ENCODE measurements around the gene CARMIL1. TPM values are rescaled to one million over a fixed set of nuclear protein-coding genes. Genes with fewer than 3 reads are reported as not detected.
A peak's percentile ranks its signal among the peaks of the same experiment; 100 is the strongest.

The CARMIL1 gene
- polyA plus RNA-seq, 4 donors = 97.2 to 123 (median 113) TPM

DNA sequence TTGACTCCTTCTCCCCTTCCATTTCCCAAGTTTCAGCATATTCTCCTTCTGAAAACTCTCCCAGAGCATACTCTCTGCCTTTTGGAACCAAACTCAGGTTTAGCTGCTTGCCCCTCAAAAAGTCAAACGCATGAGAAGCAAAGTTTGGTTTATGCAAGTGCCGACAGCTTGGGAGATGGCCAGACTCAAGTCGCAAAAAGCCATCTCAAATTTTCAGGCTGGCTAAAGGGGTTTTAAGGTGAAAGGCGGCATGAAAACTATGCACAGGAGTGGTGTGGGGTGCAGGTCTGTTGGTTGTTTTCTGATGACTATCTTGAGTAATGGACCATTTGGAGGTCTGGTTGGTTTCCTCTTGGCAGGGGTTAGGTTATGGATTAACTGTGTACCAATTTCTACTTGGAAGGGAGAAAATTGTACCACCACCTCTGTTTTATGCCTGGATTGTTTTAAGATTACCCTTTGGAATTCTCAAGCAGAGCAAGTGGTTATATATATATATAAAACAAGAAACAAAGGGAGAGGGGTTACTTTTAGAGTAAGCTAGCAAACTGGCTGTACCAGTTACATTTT lies 320.4 kb downstream of the CARMIL1 start:
- DNase-seq (ENCODE audit: low read depth in 4 of 4, low spot score in 3 of 4) = no peak

- DNase-seq (ENCODE audit: low read depth in 4 of 4, low spot score in 3 of 4) = peak in 1 of 4 donors; percentile 50
These were observed 322.9 kb downstream of the CARMIL1 start for GRCh38 chr6:25601800-25602673.

GRCh38 chr6:25602674-25602982 lies 323.5 kb downstream of the CARMIL1 start:
- DNase-seq (ENCODE audit: low read depth in 4 of 4, low spot score in 3 of 4) = no peak

- DNase-seq (ENCODE audit: low read depth in 4 of 4, low spot score in 3 of 4) = no peak
These were observed 324.1 kb downstream of the CARMIL1 start for GRCh38 chr6:25603251-25603650.

GRCh38 chr6:25606151-25606550 lies 327.0 kb downstream of the CARMIL1 start:
- no peak for DNase-seq (ENCODE audit: low read depth in 4 of 4, low spot score in 3 of 4)

DNA sequence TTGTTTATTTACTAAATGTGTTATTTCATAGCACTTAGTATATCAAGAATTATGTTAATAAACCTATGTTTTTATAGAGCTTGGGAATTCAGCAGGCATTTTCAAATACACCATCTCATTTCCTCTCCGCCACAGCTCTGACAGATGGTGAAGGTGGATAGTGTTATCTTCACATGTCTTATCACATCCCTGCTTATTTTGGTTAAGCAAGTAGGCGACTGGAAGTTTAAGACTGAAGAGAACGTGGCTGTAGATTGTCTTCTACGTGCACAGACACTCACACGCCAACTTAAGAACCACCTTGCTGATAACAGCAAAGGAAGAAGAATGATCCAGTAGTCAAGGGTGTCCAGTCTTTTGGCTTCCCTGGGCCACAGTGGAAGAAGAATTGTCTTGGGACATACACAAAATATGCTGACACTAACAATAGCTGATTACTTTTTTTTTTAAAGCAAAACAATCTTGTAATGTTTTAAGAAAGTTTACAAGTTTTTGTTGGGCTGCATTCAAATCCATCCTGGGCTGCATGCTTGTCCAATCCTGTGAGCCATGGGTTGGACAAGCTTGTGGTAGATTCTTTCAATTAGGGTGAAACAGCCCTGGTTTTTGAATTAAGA lies 329.5 kb downstream of the CARMIL1 start:
- DNase-seq (ENCODE audit: low read depth in 4 of 4, low spot score in 3 of 4) = no peak

GRCh38 chr6:25612666-25613065 lies 333.5 kb downstream of the CARMIL1 start:
- no peak for DNase-seq (ENCODE audit: low read depth in 4 of 4, low spot score in 3 of 4)

DNA sequence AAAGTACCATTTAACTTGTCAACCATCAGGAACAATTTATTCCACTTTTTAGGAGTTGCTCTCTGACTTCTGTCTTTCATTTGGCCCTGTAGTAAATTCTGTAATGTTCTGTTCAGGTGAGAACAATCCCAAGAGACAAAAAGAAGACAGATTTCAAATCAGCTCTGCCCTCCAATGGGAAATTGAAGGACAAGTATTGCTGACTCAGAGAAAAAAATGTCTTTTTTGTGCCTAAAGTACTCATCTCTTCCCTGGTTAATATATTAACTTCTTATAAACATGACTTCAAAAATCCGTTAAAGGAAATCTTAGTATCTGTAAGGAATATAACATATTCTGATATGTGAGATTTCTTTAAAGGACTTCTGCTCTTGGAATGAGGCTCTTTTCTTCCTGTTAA lies 334.2 kb downstream of the CARMIL1 start:
- DNase-seq (ENCODE audit: low read depth in 4 of 4, low spot score in 3 of 4) = no peak

DNA sequence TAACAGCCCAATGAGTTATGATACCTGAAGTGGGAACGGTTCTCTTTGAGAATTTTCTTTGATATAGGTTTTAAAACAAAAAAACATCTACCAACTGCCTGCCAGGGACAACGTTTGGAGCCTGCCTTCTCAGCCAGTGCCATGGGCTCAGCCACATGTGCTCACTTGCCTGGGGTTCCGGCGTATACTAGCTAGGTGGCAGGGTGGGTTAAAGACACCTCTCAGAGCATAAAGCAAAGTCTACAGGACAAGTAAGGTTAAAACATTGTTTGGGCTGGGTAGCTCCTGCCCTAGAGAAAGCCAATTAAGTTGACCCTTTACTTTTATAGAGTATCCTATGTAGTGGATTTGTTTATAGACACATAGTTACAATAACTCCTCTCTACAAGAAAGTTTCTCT lies 334.9 kb downstream of the CARMIL1 start:
- no peak for DNase-seq (ENCODE audit: low read depth in 4 of 4, low spot score in 3 of 4)

- no peak for DNase-seq (ENCODE audit: low read depth in 4 of 4, low spot score in 3 of 4)
These were observed 336.3 kb downstream of the CARMIL1 start for GRCh38 chr6:25615471-25615870.

DNA sequence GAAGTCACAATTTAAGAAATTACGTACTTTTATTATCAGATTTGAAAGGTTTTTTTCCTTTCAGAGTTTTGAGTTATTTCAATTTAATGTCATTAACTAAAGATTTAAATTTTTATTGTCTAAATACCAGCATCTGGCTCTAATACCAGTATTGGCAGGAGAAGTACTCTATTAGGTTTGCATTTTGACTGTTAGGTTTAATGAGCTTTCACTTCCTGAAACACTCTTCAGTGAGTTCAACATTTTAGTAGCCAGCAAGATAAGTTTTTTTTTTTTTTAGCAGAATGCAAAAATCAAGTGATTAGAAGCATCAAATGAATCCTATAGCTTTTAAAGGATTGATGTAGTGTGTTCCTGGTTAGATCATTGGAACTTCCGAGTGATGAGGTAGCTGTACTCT lies 338.8 kb downstream of the CARMIL1 start:
- DNase-seq (ENCODE audit: low read depth in 4 of 4, low spot score in 3 of 4) = no peak

DNA sequence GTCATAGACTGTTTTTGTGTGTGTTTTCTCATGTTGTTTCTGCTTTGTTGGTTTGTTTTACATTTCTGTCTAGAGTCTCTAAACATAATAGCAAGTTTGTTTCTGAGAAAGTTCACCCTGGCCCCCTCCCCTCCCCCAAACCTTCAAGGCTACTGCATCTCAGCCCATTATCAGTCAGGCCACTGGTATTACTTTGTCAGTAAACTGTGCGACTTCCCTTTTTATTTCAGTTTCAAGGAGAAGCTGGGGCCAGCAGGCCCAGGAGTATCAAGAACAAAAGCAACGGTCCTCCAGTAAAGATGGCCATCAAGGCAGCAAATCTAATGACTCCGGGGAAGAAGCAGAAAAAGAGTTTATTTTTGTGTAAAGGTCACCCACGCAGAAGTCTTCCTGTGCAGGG lies 340.0 kb downstream of the CARMIL1 start:
- DNase-seq (ENCODE audit: low read depth in 4 of 4, low spot score in 3 of 4) = no peak

DNA sequence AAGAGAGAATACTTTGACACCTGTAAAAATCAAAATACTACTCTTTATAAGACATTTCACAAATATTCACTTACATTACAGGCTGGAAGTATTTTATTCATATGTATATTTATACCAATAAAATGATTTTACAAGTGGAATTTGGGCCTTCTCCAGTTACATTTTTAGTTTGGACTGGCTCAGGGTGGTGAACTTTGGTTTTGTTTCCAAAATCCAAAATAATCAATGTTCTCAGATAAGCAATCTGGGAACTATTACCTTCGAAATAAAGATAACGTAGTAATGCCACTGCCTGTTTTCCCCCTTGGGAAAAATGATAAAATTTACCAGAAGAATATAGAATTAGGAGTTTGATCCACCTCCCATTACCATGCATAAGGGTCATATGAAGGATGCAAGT lies 341.2 kb downstream of the CARMIL1 start:
- DNase-seq (ENCODE audit: low read depth in 4 of 4, low spot score in 3 of 4) = no peak

- DNase-seq (ENCODE audit: low read depth in 4 of 4, low spot score in 3 of 4) = no peak
These were observed 343.9 kb downstream of the CARMIL1 start for GRCh38 chr6:25623065-25623464.

GRCh38 chr6:25623879-25624278 lies 344.7 kb downstream of the CARMIL1 start:
- no peak for DNase-seq (ENCODE audit: low read depth in 4 of 4, low spot score in 3 of 4)

- no peak for DNase-seq (ENCODE audit: low read depth in 4 of 4, low spot score in 3 of 4)
These were observed 347.8 kb downstream of the CARMIL1 start for GRCh38 chr6:25627001-25627400.

GRCh38 chr6:25628471-25629197 lies 349.5 kb downstream of the CARMIL1 start:
- no peak for DNase-seq (ENCODE audit: low read depth in 4 of 4, low spot score in 3 of 4)

DNA sequence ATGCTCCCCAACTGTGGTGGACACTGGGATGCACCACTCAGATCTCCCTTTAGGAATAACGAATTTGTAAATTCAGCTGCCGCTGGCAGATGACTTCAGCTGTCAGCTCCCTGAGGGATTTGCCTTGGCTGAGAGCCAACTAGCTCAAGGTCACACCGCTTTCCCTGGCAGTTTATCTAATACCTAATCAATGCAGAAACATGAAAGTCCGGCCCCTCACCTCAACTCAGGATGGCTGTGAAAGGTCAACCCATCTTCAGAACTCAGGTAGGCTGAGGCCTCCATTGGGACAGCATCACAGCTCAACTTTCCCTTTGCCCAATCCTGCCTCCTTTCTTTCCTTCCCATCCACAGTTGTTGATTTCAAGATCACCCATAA lies 350.0 kb downstream of the CARMIL1 start:
- no peak for DNase-seq (ENCODE audit: low read depth in 4 of 4, low spot score in 3 of 4)

DNA sequence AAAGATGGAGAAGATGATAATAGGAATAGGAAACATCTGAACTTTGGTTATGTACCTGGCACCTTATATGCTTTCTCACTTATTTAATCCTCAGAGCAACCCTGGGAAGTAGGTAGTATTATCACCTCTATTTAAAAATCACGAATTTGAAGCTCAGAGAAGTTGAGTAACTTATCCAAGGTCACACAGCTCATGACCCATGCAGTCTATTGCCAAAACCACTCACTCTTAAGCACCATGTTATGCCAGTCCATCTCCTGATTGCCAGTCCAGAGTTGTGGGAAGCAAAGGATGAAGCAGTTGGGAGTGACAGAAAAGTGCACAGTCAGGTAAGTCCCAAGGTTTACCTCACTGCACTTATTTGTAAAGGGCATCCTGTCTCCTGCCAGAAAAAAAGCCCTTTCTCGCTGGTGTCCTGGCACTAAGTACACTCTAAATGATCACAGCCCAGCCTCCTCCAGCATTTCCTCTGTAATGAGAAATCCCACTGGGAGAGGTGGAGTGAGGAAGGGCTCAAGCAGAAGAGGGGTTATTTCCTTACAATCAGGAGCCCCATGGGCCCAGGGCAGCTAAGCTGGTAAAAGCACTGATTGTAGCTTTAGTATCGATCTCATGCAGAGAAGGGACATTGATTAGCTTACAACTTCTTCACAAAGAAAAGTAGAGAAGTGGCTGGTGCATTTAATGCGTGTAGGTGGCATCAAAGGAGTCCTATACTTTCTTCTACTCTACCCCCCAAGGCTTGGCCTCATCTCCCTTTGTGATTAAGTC lies 351.5 kb downstream of the CARMIL1 start:
- no peak for DNase-seq (ENCODE audit: low read depth in 4 of 4, low spot score in 3 of 4)

DNA sequence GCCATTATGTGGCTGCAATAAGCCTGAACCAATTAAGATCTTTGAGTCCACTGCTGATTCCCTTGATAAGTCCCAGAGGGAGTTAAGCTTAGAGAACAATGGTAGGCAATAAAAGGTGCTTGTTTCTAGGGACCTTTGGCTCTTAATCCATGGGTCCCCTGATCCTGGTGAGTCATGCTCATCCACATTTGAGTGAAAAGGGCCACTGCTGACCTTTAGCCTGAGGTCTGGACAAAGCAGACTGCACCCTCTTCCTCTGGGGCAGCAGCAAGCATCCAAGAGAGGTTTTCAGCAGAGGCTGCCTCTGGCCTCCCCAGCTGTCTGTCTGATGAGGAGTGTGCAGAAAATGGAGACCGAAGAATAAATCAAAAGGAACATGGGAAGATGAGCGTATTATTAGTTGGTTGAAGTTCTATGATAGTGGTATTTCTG lies 356.7 kb downstream of the CARMIL1 start:
- no peak for DNase-seq (ENCODE audit: low read depth in 4 of 4, low spot score in 3 of 4)

DNA sequence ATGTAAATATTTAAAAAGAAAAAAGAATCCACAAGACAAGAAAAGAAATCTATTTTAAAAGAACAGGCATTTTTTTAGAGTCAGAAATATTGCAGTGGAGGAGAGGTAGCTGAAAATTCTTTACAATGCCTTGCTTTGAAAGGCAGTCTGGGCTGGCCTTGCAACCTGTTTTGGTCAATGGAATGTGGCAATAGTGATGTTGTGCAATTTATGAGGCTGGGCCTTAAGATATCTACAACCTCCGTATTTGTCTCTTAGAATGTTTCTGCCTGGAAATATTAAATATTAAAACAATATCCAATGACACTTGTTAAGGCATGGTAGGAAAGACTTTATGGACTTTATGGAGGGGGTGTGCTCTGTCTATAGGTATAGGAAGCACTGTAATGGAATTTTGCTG lies 358.0 kb downstream of the CARMIL1 start:
- no peak for DNase-seq (ENCODE audit: low read depth in 4 of 4, low spot score in 3 of 4)

Data from right renal pelvis (tissue), 4 donors.